ENCODE measurements around the gene COTL1. TPM values are rescaled to one million over a fixed set of nuclear protein-coding genes. Genes with fewer than 3 reads are reported as not detected.
A peak's percentile ranks its signal among the peaks of the same experiment; 100 is the strongest.

COTL1 gene
- total and polyA plus RNA-seq, 4 experiments from 2014 or later, result 181 to 683 (median 387) TPM

GRCh38 chr16:84654238-84654637, 36.4 kb upstream of the COTL1 start:
- peaks cover 49 to 63% of the 10 kb centered on the region in 2 donors for H3K36me3 Mint-ChIP-seq
- no peak for DNase-seq
- H3K9me3 ChIP-seq (ENCODE audit: control insufficient read depth in 1 of 2, low read length in 2 of 2), result no peaks in the 10 kb centered on the region
- H3K4me3 ChIP-seq (ENCODE audit: low read length in 2 of 2), result no peak overlapping the region
- peak overlapping the region in 1 of 8 donors; percentile 6 for H3K4me3 Mint-ChIP-seq
- no peaks in the 10 kb centered on the region for H3K9me3 Mint-ChIP-seq
- peaks cover 41% of the 10 kb centered on the region for H3K36me3 ChIP-seq (ENCODE audit: insufficient read depth, low read length)
- ChIA-PET CTCF (ENCODE audit: partially characterized antibody) (interaction anchor here (1.0 to 3.2 kb wide), 4 partner anchors 16 to 146 kb away, joined by 3 to 18 read pairs (median 4); no protein-coding TSS in a partner anchor), POLR2A (ENCODE audit: partially characterized antibody) (interaction anchor here (1.0 kb wide), 1 partner anchor 18 kb away, joined by 3 read pairs; no protein-coding TSS in a partner anchor)
- H3K27ac ChIP-seq (ENCODE audit: low read depth, low read length), result no peak overlapping the region
- H3K4me1 Mint-ChIP-seq, result peaks cover 40 to 98% (median 67%) of the 10 kb centered on the region in 4 donors
- H3K27me3 ChIP-seq (ENCODE audit: insufficient read depth, low read length), result no peaks in the 10 kb centered on the region
- intact Hi-C loops (cut with micrococcal nuclease), result loop anchor here (5.0 kb wide), 1 partner anchor 37 kb away; the partner anchor contains the start of gene COTL1
- H3K27me3 Mint-ChIP-seq, result no peaks in the 10 kb centered on the region
- peaks cover 76% of the 10 kb centered on the region for H3K4me1 ChIP-seq (ENCODE audit: insufficient read depth, low read length)
- H3K27ac Mint-ChIP-seq, result peak overlapping the region in 5 of 7 donors; percentile 29 to 70 (median 53)

- peak overlapping the region; percentile 44 to 91 (median 81) for H3K27ac Mint-ChIP-seq
- peaks cover 84% of the 10 kb centered on the region for H3K4me1 ChIP-seq (ENCODE audit: insufficient read depth, low read length)
- no peaks in the 10 kb centered on the region for H3K27me3 ChIP-seq (ENCODE audit: insufficient read depth, low read length)
- H3K9me3 Mint-ChIP-seq, result no peaks in the 10 kb centered on the region
- peak overlapping the region; percentile 4 to 76 (median 58) for H3K4me3 Mint-ChIP-seq
- intact Hi-C loops (cut with micrococcal nuclease), result loop anchor here (5.0 kb wide), 1 partner anchor 35 kb away; the partner anchor contains the start of gene COTL1
- H3K27ac ChIP-seq (ENCODE audit: low read depth, low read length), result peak overlapping the region; percentile 31
- no peak overlapping the region for H3K4me3 ChIP-seq (ENCODE audit: low read length in 2 of 2)
- H3K36me3 Mint-ChIP-seq, result peaks cover 37 to 54% of the 10 kb centered on the region in 2 donors
- DNase-seq, result peak; percentile 59 to 70 (median 62)
- no peaks in the 10 kb centered on the region for H3K9me3 ChIP-seq (ENCODE audit: control insufficient read depth in 1 of 2, low read length in 2 of 2)
- CTCF ChIA-PET (ENCODE audit: partially characterized antibody), result interaction anchor here (3.2 kb wide), 1 partner anchor 20 kb away, joined by 18 read pairs; no protein-coding TSS in a partner anchor
- H3K27me3 Mint-ChIP-seq, result no peaks in the 10 kb centered on the region
- H3K36me3 ChIP-seq (ENCODE audit: insufficient read depth, low read length), result peaks cover 26% of the 10 kb centered on the region
- POLR2A ChIA-PET (ENCODE audit: partially characterized antibody), result interaction anchor here (2.1 kb wide), 1 partner anchor 11 kb away, joined by 7 read pairs; no protein-coding TSS in a partner anchor
- peaks cover 43 to 89% (median 67%) of the 10 kb centered on the region in 4 donors for H3K4me1 Mint-ChIP-seq
These were observed 34.7 kb upstream of the COTL1 start for GRCh38 chr16:84652566-84652965.

- intact Hi-C loops (cut with micrococcal nuclease), result loop anchor here (5.0 kb wide), 1 partner anchor 33 kb away; the partner anchor contains the start of gene COTL1
- no peaks in the 10 kb centered on the region for H3K9me3 ChIP-seq (ENCODE audit: control insufficient read depth in 1 of 2, low read length in 2 of 2)
- peaks cover 41 to 74% (median 57%) of the 10 kb centered on the region in 4 donors for H3K4me1 Mint-ChIP-seq
- H3K9me3 Mint-ChIP-seq, result no peaks in the 10 kb centered on the region
- H3K27ac ChIP-seq (ENCODE audit: low read depth, low read length), result no peak overlapping the region
- H3K36me3 Mint-ChIP-seq, result peaks cover 26 to 51% of the 10 kb centered on the region in 2 donors
- DNase-seq, result no peak
- ChIA-PET CTCF (ENCODE audit: partially characterized antibody) (interaction anchor here (0.7 to 2.2 kb wide), 4 partner anchors 11 to 88 kb away, joined by 3 to 13 read pairs (median 3); no protein-coding TSS in a partner anchor), POLR2A (ENCODE audit: partially characterized antibody) (interaction anchor here (2.7 to 5.0 kb wide), 2 partner anchors 9 to 144 kb away, joined by 7 to 28 read pairs; no protein-coding TSS in a partner anchor)
- peak overlapping the region; percentile 69 to 89 (median 79) for H3K4me3 Mint-ChIP-seq
- no peak overlapping the region for H3K4me3 ChIP-seq (ENCODE audit: low read length in 2 of 2)
- H3K36me3 ChIP-seq (ENCODE audit: insufficient read depth, low read length), result peaks cover 15% of the 10 kb centered on the region
- no peaks in the 10 kb centered on the region for H3K27me3 Mint-ChIP-seq
- H3K27me3 ChIP-seq (ENCODE audit: insufficient read depth, low read length), result no peaks in the 10 kb centered on the region
- H3K4me1 ChIP-seq (ENCODE audit: insufficient read depth, low read length), result peaks cover 67% of the 10 kb centered on the region
- peak overlapping the region; percentile 14 to 91 (median 86) for H3K27ac Mint-ChIP-seq
These were observed 32.4 kb upstream of the COTL1 start for GRCh38 chr16:84650062-84650991.

- ChIA-PET CTCF (ENCODE audit: partially characterized antibody) (interaction anchor here (1.1 to 2.2 kb wide), 3 partner anchors 9 to 89 kb away, joined by 3 to 13 read pairs (median 3); no protein-coding TSS in a partner anchor), POLR2A (ENCODE audit: partially characterized antibody) (interaction anchor here (0.7 to 5.0 kb wide), 14 partner anchors 8 to 143 kb away, joined by 3 to 28 read pairs (median 7); partner anchors contain the start of gene COTL1)
- no peaks in the 10 kb centered on the region for H3K9me3 ChIP-seq (ENCODE audit: control insufficient read depth in 1 of 2, low read length in 2 of 2)
- intact Hi-C loops (cut with micrococcal nuclease), result loop anchor here (2.0 kb wide), 1 partner anchor 51 kb away; no protein-coding TSS in a partner anchor
- Mint-ChIP-seq H3K4me1 (peaks cover 37 to 66% (median 52%) of the 10 kb centered on the region in 4 donors), H3K4me3 (peak overlapping the region; percentile 82 to 89 (median 85)), H3K27me3 (no peaks in the 10 kb centered on the region), H3K36me3 (peaks cover 21 to 46% of the 10 kb centered on the region in 2 donors), H3K9me3 (no peaks in the 10 kb centered on the region), H3K27ac (peak overlapping the region; percentile 86 to 92 (median 88))
- no peaks in the 10 kb centered on the region for H3K27me3 ChIP-seq (ENCODE audit: insufficient read depth, low read length)
- H3K4me3 ChIP-seq (ENCODE audit: low read length in 2 of 2), result peak overlapping the region in 1 of 2 donors; percentile 32
- H3K36me3 ChIP-seq (ENCODE audit: insufficient read depth, low read length), result peaks cover 15% of the 10 kb centered on the region
- DNase-seq, result no peak
- peak overlapping the region; percentile 51 for H3K27ac ChIP-seq (ENCODE audit: low read depth, low read length)
- peaks cover 61% of the 10 kb centered on the region for H3K4me1 ChIP-seq (ENCODE audit: insufficient read depth, low read length)
These were observed 31.6 kb upstream of the COTL1 start for GRCh38 chr16:84649511-84649861.

- ChIA-PET CTCF (ENCODE audit: partially characterized antibody) (interaction anchor here (1.0 to 2.2 kb wide), 6 partner anchors 10 to 143 kb away, joined by 3 to 13 read pairs (median 4); no protein-coding TSS in a partner anchor), POLR2A (ENCODE audit: partially characterized antibody) (interaction anchor here (0.6 to 5.0 kb wide), 20 partner anchors 8 to 379 kb away, joined by 3 to 28 read pairs (median 5); partner anchors contain the start of genes COTL1 and KIAA0513)
- H3K36me3 Mint-ChIP-seq, result peaks cover 17 to 40% of the 10 kb centered on the region in 2 donors
- Histone ChIP-seq H3K4me3 (ENCODE audit: low read length in 2 of 2) (peak overlapping the region; percentile 32 to 62), H3K36me3 (ENCODE audit: insufficient read depth, low read length) (peaks cover 15% of the 10 kb centered on the region), H3K27ac (ENCODE audit: low read depth, low read length) (peak overlapping the region; percentile 51), H3K9me3 (ENCODE audit: control insufficient read depth in 1 of 2, low read length in 2 of 2) (no peaks in the 10 kb centered on the region), H3K4me1 (ENCODE audit: insufficient read depth, low read length) (peaks cover 55% of the 10 kb centered on the region), H3K27me3 (ENCODE audit: insufficient read depth, low read length) (no peaks in the 10 kb centered on the region)
- peak; percentile 34 to 69 (median 45) for DNase-seq
- no peaks in the 10 kb centered on the region for H3K9me3 Mint-ChIP-seq
- peak overlapping the region; percentile 86 to 92 (median 88) for H3K27ac Mint-ChIP-seq
- peak overlapping the region; percentile 82 to 89 (median 85) for H3K4me3 Mint-ChIP-seq
- intact Hi-C loops (cut with micrococcal nuclease), result loop anchor here (2.0 kb wide), 1 partner anchor 52 kb away; no protein-coding TSS in a partner anchor
- H3K4me1 Mint-ChIP-seq, result peaks cover 34 to 60% (median 48%) of the 10 kb centered on the region in 4 donors
- H3K27me3 Mint-ChIP-seq, result no peaks in the 10 kb centered on the region
These were observed 31.0 kb upstream of the COTL1 start for GRCh38 chr16:84648595-84649510.
